Measurements from ENCODE around the gene URB1.
"Not testable (repeated sequence)": the region's sequence is repeated elsewhere in the genome, so short reads cannot be mapped to it uniquely, and the experiment has no call there.

The URB1 gene

GRCh38 chr21:32392880-32393676, at the start of gene URB1:
Gene URB1, minus strand, starts transcription at chr21:32393012. Its CDS starts 102 bp downstream, at chr21:32392910.
- H3K27ac Mint-ChIP-seq: peak within 1 kb of the TSS; percentile 75
- H3K9me3 Mint-ChIP-seq (ENCODE audit: low read depth): no peaks in the 10 kb centered on the region
- H3K4me3 Mint-ChIP-seq: peak within 1 kb of the TSS; percentile 94
- H3K36me3 Mint-ChIP-seq: peaks cover 11% of the 10 kb centered on the region
- peaks cover 38% of the 10 kb centered on the region for H3K4me1 Mint-ChIP-seq (ENCODE audit: low read depth)
- H3K27me3 Mint-ChIP-seq: no peaks in the 10 kb centered on the region

- H3K27ac Mint-ChIP-seq: no peak overlapping the region
- H3K27me3 Mint-ChIP-seq: no peaks in the 10 kb centered on the region
- H3K9me3 Mint-ChIP-seq (ENCODE audit: low read depth): no peaks in the 10 kb centered on the region
- no peak overlapping the region for H3K4me3 Mint-ChIP-seq
- H3K36me3 Mint-ChIP-seq: peaks cover 2% of the 10 kb centered on the region
- H3K4me1 Mint-ChIP-seq (ENCODE audit: low read depth): peaks cover 10% of the 10 kb centered on the region
Measured at GRCh38 chr21:32437729-32438128, 44.9 kb upstream of the URB1 start.

- not testable (repeated sequence) for H3K27ac Mint-ChIP-seq; H3K27me3 Mint-ChIP-seq; H3K9me3 Mint-ChIP-seq (ENCODE audit: low read depth); H3K36me3 Mint-ChIP-seq; H3K4me3 Mint-ChIP-seq
- peaks cover 13% of the 10 kb centered on the region for H3K4me1 Mint-ChIP-seq (ENCODE audit: low read depth)
Measured at GRCh38 chr21:32432982-32433660, 40.3 kb upstream of the URB1 start.

GRCh38 chr21:32427958-32428623, 35.3 kb upstream of the URB1 start:
- peaks cover 4% of the 10 kb centered on the region for H3K36me3 Mint-ChIP-seq
- peaks cover 4% of the 10 kb centered on the region for H3K4me1 Mint-ChIP-seq (ENCODE audit: low read depth)
- H3K27me3 Mint-ChIP-seq: no peaks in the 10 kb centered on the region
- no peak overlapping the region for H3K4me3 Mint-ChIP-seq
- no peaks in the 10 kb centered on the region for H3K9me3 Mint-ChIP-seq (ENCODE audit: low read depth)
- no peak overlapping the region for H3K27ac Mint-ChIP-seq

GRCh38 chr21:32426592-32427051, 33.8 kb upstream of the URB1 start:
- Mint-ChIP-seq H3K27ac (no peak overlapping the region), H3K36me3 (peaks cover 8% of the 10 kb centered on the region), H3K9me3 (ENCODE audit: low read depth) (no peaks in the 10 kb centered on the region), H3K4me1 (ENCODE audit: low read depth) (no peaks in the 10 kb centered on the region), H3K4me3 (no peak overlapping the region), H3K27me3 (no peaks in the 10 kb centered on the region)

- Mint-ChIP-seq H3K4me3 (no peak overlapping the region), H3K27ac (no peak overlapping the region), H3K9me3 (ENCODE audit: low read depth) (no peaks in the 10 kb centered on the region)
Measured at GRCh38 chr21:32426066-32426465, 33.3 kb upstream of the URB1 start.

GRCh38 chr21:32425628-32426027, 32.8 kb upstream of the URB1 start:
- Mint-ChIP-seq H3K4me3 (no peak overlapping the region), H3K9me3 (ENCODE audit: low read depth) (no peaks in the 10 kb centered on the region), H3K4me1 (ENCODE audit: low read depth) (no peaks in the 10 kb centered on the region), H3K27ac (no peak overlapping the region), H3K27me3 (no peaks in the 10 kb centered on the region), H3K36me3 (peaks cover 6% of the 10 kb centered on the region)

More at GRCh38 chr21:32426066-32426465, 33.3 kb upstream of the URB1 start:
- no peaks in the 10 kb centered on the region for H3K4me1 Mint-ChIP-seq (ENCODE audit: low read depth)
- no peaks in the 10 kb centered on the region for H3K27me3 Mint-ChIP-seq
- H3K36me3 Mint-ChIP-seq: peaks cover 8% of the 10 kb centered on the region

- Mint-ChIP-seq H3K27me3 (no peaks in the 10 kb centered on the region), H3K9me3 (ENCODE audit: low read depth) (no peaks in the 10 kb centered on the region), H3K36me3 (peaks cover 6% of the 10 kb centered on the region), H3K4me1 (ENCODE audit: low read depth) (no peaks in the 10 kb centered on the region), H3K27ac (no peak overlapping the region), H3K4me3 (no peak overlapping the region)
Measured at GRCh38 chr21:32424674-32425073, 31.9 kb upstream of the URB1 start.

GRCh38 chr21:32424191-32424535, 31.4 kb upstream of the URB1 start:
- Mint-ChIP-seq H3K27ac (no peak overlapping the region), H3K36me3 (peaks cover 6% of the 10 kb centered on the region), H3K4me3 (no peak overlapping the region), H3K9me3 (ENCODE audit: low read depth) (no peaks in the 10 kb centered on the region), H3K4me1 (ENCODE audit: low read depth) (no peaks in the 10 kb centered on the region), H3K27me3 (no peaks in the 10 kb centered on the region)

- Mint-ChIP-seq H3K9me3 (ENCODE audit: low read depth) (no peaks in the 10 kb centered on the region), H3K4me3 (no peak overlapping the region), H3K27me3 (no peaks in the 10 kb centered on the region), H3K4me1 (ENCODE audit: low read depth) (no peaks in the 10 kb centered on the region), H3K36me3 (peaks cover 6% of the 10 kb centered on the region), H3K27ac (no peak overlapping the region)
Measured at GRCh38 chr21:32423320-32424190, 30.7 kb upstream of the URB1 start.

GRCh38 chr21:32422064-32422463, 29.3 kb upstream of the URB1 start:
- H3K4me3 Mint-ChIP-seq: no peak overlapping the region
- peaks cover 6% of the 10 kb centered on the region for H3K36me3 Mint-ChIP-seq
- no peak overlapping the region for H3K27ac Mint-ChIP-seq
- H3K4me1 Mint-ChIP-seq (ENCODE audit: low read depth): peaks cover 2% of the 10 kb centered on the region
- no peaks in the 10 kb centered on the region for H3K27me3 Mint-ChIP-seq
- no peaks in the 10 kb centered on the region for H3K9me3 Mint-ChIP-seq (ENCODE audit: low read depth)

GRCh38 chr21:32418146-32418545, 25.3 kb upstream of the URB1 start:
- Mint-ChIP-seq H3K36me3 (peaks cover 3% of the 10 kb centered on the region), H3K27me3 (no peaks in the 10 kb centered on the region), H3K9me3 (ENCODE audit: low read depth) (no peaks in the 10 kb centered on the region), H3K4me1 (ENCODE audit: low read depth) (peaks cover 24% of the 10 kb centered on the region), H3K27ac (no peak overlapping the region), H3K4me3 (no peak overlapping the region)

GRCh38 chr21:32415451-32416398, 22.9 kb upstream of the URB1 start:
- H3K4me1 Mint-ChIP-seq (ENCODE audit: low read depth): peaks cover 34% of the 10 kb centered on the region
- no peaks in the 10 kb centered on the region for H3K36me3 Mint-ChIP-seq
- H3K27me3 Mint-ChIP-seq: no peaks in the 10 kb centered on the region
- no peaks in the 10 kb centered on the region for H3K9me3 Mint-ChIP-seq (ENCODE audit: low read depth)
- no peak overlapping the region for H3K4me3 Mint-ChIP-seq
- no peak overlapping the region for H3K27ac Mint-ChIP-seq
